Activated CD4-positive, alpha-beta T cell treated with anti-CD3 and anti-CD28 coated beads, Interleukin-2, amount 50 U/mL, for 16 hours (primary cell): ENCODE results near the gene HTR3D.
"Not testable (repeated sequence)": the region's sequence is repeated elsewhere in the genome, so short reads cannot be mapped to it uniquely, and the experiment has no call there.

Experiments
- DNase-seq: peaks from one replicate; pipeline ENCODE4 v3.0.0-alpha.2; 2020

The HTR3D gene

GRCh38 chr3:184071142-184071541 lies 39.6 kb downstream of the HTR3D start:
- not testable (repeated sequence) for DNase-seq

- DNase-seq = no peak
These were observed 42.1 kb downstream of the HTR3D start for GRCh38 chr3:184073621-184074020.

- no peak for DNase-seq
These were observed 44.4 kb downstream of the HTR3D start for GRCh38 chr3:184075901-184076300.

GRCh38 chr3:184077881-184078280 lies 46.3 kb downstream of the HTR3D start:
- DNase-seq = no peak

GRCh38 chr3:184078851-184079250 lies 47.3 kb downstream of the HTR3D start:
- DNase-seq = no peak

- no peak for DNase-seq
These were observed 49.7 kb downstream of the HTR3D start for GRCh38 chr3:184081116-184081830.

- DNase-seq = no peak
These were observed 50.5 kb downstream of the HTR3D start for GRCh38 chr3:184082034-184082433.

GRCh38 chr3:184082465-184082864 lies 50.9 kb downstream of the HTR3D start:
- no peak for DNase-seq

GRCh38 chr3:184085389-184085852 lies 53.9 kb downstream of the HTR3D start:
- peak; percentile 49 for DNase-seq
